GM12878 (cell line): Measurements from ENCODE around the gene SHISA4.

Experiments
- HDAC6 ChIP-seq: fragments of 200-600 bp; sonication (generic); IDR thresholded peaks from one replicate; pipeline ENCODE4 v1.8.0; 2017; ENCODE audit warnings: antibody characterized with exemption; ENCODE audit not compliant: unreplicated experiment
- NR2C2 ChIP-seq: IDR thresholded peaks from 2 replicates; pipeline ENCODE4 v1.6.1; 2011; ENCODE audit warnings: borderline replicate concordance, low read depth; ENCODE audit not compliant: control insufficient read depth, insufficient read length
- POLR2AphosphoS5 ChIP-seq: IDR thresholded peaks from 2 replicates; pipeline ENCODE4 v1.6.1; 2011; ENCODE audit warnings: mild to moderate bottlenecking, low read length, inconsistent platforms
- RAD21 ChIP-seq: IDR thresholded peaks from 2 replicates; pipeline ENCODE4 v1.6.1; 2011; ENCODE audit warnings: mild to moderate bottlenecking, low read depth, low read length, moderate library complexity; ENCODE audit not compliant: insufficient read depth
- SP1 ChIP-seq: IDR thresholded peaks from one replicate; pipeline ENCODE4 v1.6.1; 2011; ENCODE audit warnings: low read depth, low read length

DNA sequence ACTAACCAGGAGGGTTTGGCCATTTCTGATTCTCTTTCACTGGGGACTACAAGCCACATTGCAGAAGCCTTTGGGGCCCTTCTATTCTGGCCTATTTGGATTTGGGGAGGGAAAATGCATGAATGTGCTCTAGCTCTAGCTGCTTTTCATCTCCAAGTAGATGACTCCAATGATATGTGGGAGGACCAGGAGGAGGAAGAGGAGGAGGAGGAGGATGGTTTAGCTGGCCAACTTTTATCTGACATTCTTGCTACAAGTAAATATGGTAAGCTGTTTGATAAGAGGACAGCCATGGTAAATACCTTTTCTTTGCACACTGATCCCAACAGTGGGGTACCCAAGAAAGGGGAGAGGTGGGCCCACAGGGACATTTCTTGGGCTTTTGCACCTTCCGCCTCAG, 14.0 kb upstream of the SHISA4 start:
- no peak for TF ChIP-seq SP1
- TF ChIP-seq HDAC6, result no peak
- no peak for TF ChIP-seq NR2C2
- TF ChIP-seq RAD21, result no peak
- TF ChIP-seq POLR2AphosphoS5, result no peak
